Pancreas (tissue), 10 donors: ENCODE results near the gene KRTAP10-4. TPM values are rescaled to one million over a fixed set of nuclear protein-coding genes. Genes with fewer than 3 reads are reported as not detected.

ENCODE experiments used
- ATAC-seq, 4 donors: fragments of 200-7000 bp; cut with Tn5 transposase; one replicate each; pipeline versions ENCODE4 v1.8.0 to v1.9.1; 2020; ENCODE audit warnings: mild to moderate bottlenecking in 4 of 4, moderate library complexity in 4 of 4
- DNase-seq, 6 donors: peaks; one replicate each; pipeline ENCODE4 v3.0.0-alpha.2; 2020
- FAIRE-seq: peaks from 2 replicates; lab custom pipeline; 2012; peaks lifted over from hg19 to GRCh38; lab: Jason Lieb, UNC
- H3K27ac ChIP-seq, 4 donors: fragments of 200-600 bp; sonication (generic); 1 replicate in 3 of 4; 2 replicates in 1 of 4; pipeline versions ENCODE4 v1.5.0 to v1.8.0; 2020
- H3K27me3 ChIP-seq, 4 donors: fragments of 200-600 bp; one replicate each; pipeline ENCODE4 v1.8.0; 2021
- H3K36me3 ChIP-seq, 3 donors: fragments of 200-600 bp; sonication (generic) in 1 of 3; one replicate each; pipeline versions ENCODE4 v1.5.0 to v1.8.0; 2020 to 2021
- H3K4me1 ChIP-seq, 3 donors: fragments of 200-600 bp; one replicate each; pipeline ENCODE4 v1.8.0; 2021
- H3K4me3 ChIP-seq, 4 donors: fragments of 200-600 bp; sonication (generic) in 2 of 4; one replicate each; pipeline versions ENCODE4 v1.5.0 to v1.8.0; 2020 to 2021
- H3K9me3 ChIP-seq, 4 donors: fragments of 200-600 bp; one replicate each; pipeline ENCODE4 v1.8.0; 2021
- WGBS, 2 donors: extraction: QIAGEN DNeasy Blood & Tissue Kit; methylation state at CpG; one replicate each; pipeline ENCODE4 v1.1.7; 2013; 5-methylcytosine and 5-hydroxymethylcytosine counted together
- intact Hi-C, 3 donors: fragments of 100-400 bp; cut with DNase I; formaldehyde crosslinking; loops; one replicate each; pipeline versions ENCODE4 v1.11.1 to v1.14.2; 2022
- polyA plus RNA-seq, 2 donors: library from polyadenylated mRNA; stranded (reverse); fragments of 200-250 nt; gene quantifications; one replicate each; pipeline ENCODE4 v1.2.3, GENCODE V29; 2013
- total RNA-seq, 6 donors: library from RNA; stranded (reverse); fragmentation: NEBNext Ultra II Directional in 4 of 6; extraction: Animal tissue kit (Norgen Biotek cat#: 25700) in 4 of 6; gene quantifications; one replicate each; pipeline versions ENCODE4 v1.2.1 to v1.2.4, GENCODE V29; 2021 to 2023
- TF ChIP-seq, protein P1 (sequence below), 4 donors: fragments of 200-600 bp; sonication (generic) in 3 of 4; IDR thresholded peaks; one replicate each; pipeline versions ENCODE4 v1.5.0 to v1.8.0; 2021; ENCODE audit warnings: antibody characterized with exemption in 4 of 4
- donor health status: healthy with polysubstance abuse.
- donor health status: DM: no; HTN: no; CAD: no; lungs with moderate emphysema.
- donor health status: DM: no; HTN: no; CAD: no.
- donor health status: control.
- donor health status: control.
- donor health status: Bipolar disorder and iron deficiency.
- donor health status: DM: yes; HTN: yes; CAD: no.
- donor health status: DM: no; HTN: no; CAD: no.
- donor health status: DM: no; HTN: no; CAD: no.
- donor health status: DM: yes; HTN: yes; CAD: no.

Gene KRTAP10-4
- total and polyA plus RNA-seq, 8 donors = not detected

DNA sequence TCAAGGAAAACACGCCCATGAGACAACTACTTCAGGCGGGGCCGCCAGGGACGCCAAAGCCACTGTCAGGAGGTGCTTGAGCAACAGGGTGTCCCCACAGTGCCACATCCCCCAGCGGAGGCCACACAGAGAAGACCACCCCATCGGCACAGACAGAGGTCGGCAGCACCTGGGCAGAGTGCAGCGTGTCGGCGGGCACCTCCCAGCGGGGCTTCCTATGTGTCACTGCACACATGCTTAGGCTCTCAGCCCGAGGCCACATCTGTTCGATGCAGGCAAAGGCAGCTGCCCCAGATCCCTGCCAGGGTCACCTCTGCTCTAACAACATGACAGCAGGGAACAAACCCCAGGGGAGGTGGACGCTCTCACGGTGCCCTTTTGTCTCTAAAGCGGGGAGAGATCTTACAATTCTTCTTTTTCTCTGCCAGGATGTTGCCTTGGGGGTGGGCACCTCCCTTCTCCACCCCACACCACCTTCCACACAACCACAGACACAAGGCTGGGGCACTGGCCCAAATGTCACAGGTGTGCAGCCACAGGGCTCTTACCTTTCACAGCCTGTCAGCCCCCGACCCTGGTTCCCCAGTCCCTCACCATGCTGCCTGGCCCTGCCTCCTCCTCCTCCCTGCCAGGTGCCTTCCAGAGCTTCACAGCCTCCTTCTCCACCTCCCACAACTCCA is 42.5 kb downstream of the KRTAP10-4 start:
- no peaks in the 10 kb centered on the region for H3K9me3 ChIP-seq
- TF ChIP-seq, protein P1, sequence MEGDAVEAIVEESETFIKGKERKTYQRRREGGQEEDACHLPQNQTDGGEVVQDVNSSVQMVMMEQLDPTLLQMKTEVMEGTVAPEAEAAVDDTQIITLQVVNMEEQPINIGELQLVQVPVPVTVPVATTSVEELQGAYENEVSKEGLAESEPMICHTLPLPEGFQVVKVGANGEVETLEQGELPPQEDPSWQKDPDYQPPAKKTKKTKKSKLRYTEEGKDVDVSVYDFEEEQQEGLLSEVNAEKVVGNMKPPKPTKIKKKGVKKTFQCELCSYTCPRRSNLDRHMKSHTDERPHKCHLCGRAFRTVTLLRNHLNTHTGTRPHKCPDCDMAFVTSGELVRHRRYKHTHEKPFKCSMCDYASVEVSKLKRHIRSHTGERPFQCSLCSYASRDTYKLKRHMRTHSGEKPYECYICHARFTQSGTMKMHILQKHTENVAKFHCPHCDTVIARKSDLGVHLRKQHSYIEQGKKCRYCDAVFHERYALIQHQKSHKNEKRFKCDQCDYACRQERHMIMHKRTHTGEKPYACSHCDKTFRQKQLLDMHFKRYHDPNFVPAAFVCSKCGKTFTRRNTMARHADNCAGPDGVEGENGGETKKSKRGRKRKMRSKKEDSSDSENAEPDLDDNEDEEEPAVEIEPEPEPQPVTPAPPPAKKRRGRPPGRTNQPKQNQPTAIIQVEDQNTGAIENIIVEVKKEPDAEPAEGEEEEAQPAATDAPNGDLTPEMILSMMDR (IDR thresholded peaks at IDR 0.05) = no peak
- no peak overlapping the region for H3K4me3 ChIP-seq
- intact Hi-C loops = no loop called here
- ATAC-seq = no peak
- no peak for FAIRE-seq
- H3K27ac ChIP-seq = no peak overlapping the region
- no peaks in the 10 kb centered on the region for H3K27me3 ChIP-seq
- 49 to 61% methylated on average over 17 of the region's 17 CpGs for WGBS, 2 donors
- no peaks in the 10 kb centered on the region for H3K36me3 ChIP-seq
- H3K4me1 ChIP-seq = no peaks in the 10 kb centered on the region
- peak in 1 of 6 donors; percentile 40 for DNase-seq

- no peaks in the 10 kb centered on the region for H3K4me1 ChIP-seq
- TF ChIP-seq, protein P1 (IDR thresholded peaks at IDR 0.05) = no peak
- no peak overlapping the region for H3K27ac ChIP-seq
- ATAC-seq (no peak), FAIRE-seq (no peak), DNase-seq (peak in 1 of 6 donors; percentile 40)
- H3K27me3 ChIP-seq = no peaks in the 10 kb centered on the region
- H3K4me3 ChIP-seq = no peak overlapping the region
- no peaks in the 10 kb centered on the region for H3K9me3 ChIP-seq
- 56 to 71% methylated on average over 16 of the region's 16 CpGs for WGBS, 2 donors
- H3K36me3 ChIP-seq = no peaks in the 10 kb centered on the region
- intact Hi-C loops = no loop called here
Observed at GRCh38 chr21:44616591-44616926, 43.0 kb downstream of the KRTAP10-4 start.

DNA sequence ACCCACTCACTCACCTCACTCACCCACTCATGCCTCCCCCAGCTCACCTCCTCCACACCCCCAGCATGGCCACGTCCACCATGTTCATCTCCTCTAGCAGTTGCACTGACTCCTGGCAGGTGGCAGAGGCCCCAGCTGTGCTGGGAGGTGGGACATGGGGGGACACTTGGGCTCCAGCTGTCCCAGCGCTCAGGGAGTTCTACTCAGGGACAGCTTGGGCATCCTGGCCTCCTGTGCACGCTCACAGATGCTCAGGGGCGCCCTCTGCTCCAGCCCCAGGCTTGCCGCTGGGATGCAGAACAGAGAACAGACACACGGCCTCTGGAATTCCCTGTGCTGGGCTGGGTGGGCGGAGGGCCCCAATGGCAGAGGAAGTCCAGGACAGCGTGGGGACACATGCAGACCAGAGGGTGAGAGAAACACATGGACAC is 43.6 kb downstream of the KRTAP10-4 start:
- no peak overlapping the region for H3K27ac ChIP-seq
- TF ChIP-seq, protein P1 (IDR thresholded peaks at IDR 0.05) = no peak
- ATAC-seq (no peak), FAIRE-seq (no peak), DNase-seq (peak in 1 of 6 donors; percentile 34)
- WGBS, 2 donors = 45 to 46% methylated on average over 8 of the region's 8 CpGs
- H3K9me3 ChIP-seq = no peaks in the 10 kb centered on the region
- no peaks in the 10 kb centered on the region for H3K36me3 ChIP-seq
- H3K27me3 ChIP-seq = no peaks in the 10 kb centered on the region
- intact Hi-C loops = no loop called here
- H3K4me1 ChIP-seq = no peaks in the 10 kb centered on the region
- H3K4me3 ChIP-seq = no peak overlapping the region

- Histone ChIP-seq H3K4me3 (no peak overlapping the region), H3K4me1 (no peaks in the 10 kb centered on the region), H3K9me3 (no peaks in the 10 kb centered on the region), H3K27me3 (no peaks in the 10 kb centered on the region), H3K36me3 (no peaks in the 10 kb centered on the region), H3K27ac (no peak overlapping the region)
- intact Hi-C loops = no loop called here
- ATAC-seq (peak in 2 of 4 donors; percentile 68 to 69), FAIRE-seq (no peak), DNase-seq (no peak)
- WGBS, 2 donors = 11 to 25% methylated on average over 4 of the region's 4 CpGs
- TF ChIP-seq, protein P1 (IDR thresholded peaks at IDR 0.05) = no peak
Observed at GRCh38 chr21:44618504-44618903, 45.0 kb downstream of the KRTAP10-4 start.

DNA sequence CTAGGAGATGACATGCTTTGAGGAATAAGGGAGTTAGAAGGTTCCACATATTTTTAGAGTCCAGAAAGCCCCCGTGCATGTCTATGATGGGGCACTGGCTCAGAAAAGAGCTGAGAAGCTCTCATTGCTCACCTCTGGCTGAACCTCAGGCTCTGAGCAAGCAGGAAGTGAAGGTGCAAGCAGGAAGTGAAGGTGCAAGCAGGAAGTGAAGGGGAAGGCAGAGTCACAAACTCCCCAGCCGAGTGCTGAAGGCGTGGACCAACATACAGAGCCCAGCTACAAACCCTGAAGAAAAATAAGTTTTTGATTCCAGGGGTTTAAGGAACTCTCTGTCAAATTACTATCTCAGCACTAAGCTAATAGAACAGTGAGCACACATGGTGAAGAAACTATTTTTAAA is 45.4 kb downstream of the KRTAP10-4 start:
- WGBS, 2 donors = 60 to 80% methylated on average over 3 of the region's 3 CpGs
- DNase-seq (no peak), FAIRE-seq (no peak), ATAC-seq (peak in 1 of 4 donors; percentile 30)
- Histone ChIP-seq H3K4me1 (no peaks in the 10 kb centered on the region), H3K27ac (no peak overlapping the region), H3K36me3 (no peaks in the 10 kb centered on the region), H3K27me3 (no peaks in the 10 kb centered on the region), H3K9me3 (no peaks in the 10 kb centered on the region), H3K4me3 (no peak overlapping the region)
- TF ChIP-seq, protein P1 (IDR thresholded peaks at IDR 0.05) = no peak
- intact Hi-C loops = no loop called here
